A673 (cell line): Measurements from ENCODE around the gene MYO5B.

ENCODE experiments used
- CTCF ChIP-seq: fragments of 300-800, 200-600 bp; sonication (generic); conservative IDR thresholded peaks from 2 replicates; pipeline ENCODE4 v1.5.1; 2017; ENCODE audit warnings: low read depth, mild to moderate bottlenecking, antibody characterized with exemption, low read length, moderate library complexity, mixed read lengths
- EZH2 ChIP-seq: fragments of 200-600 bp; sonication (generic); IDR thresholded peaks from 2 replicates; pipeline ENCODE4 v1.6.1; 2017; ENCODE audit warnings: borderline replicate concordance, low read depth, mild to moderate bottlenecking, mixed read lengths, antibody characterized with exemption, low read length; ENCODE audit not compliant: poor library complexity, severe bottlenecking

GRCh38 chr18:50190926-50191325 lies 4.0 kb downstream of the MYO5B start:
- TF ChIP-seq CTCF (no peak), EZH2 (no peak)
